Neural progenitor cell (in vitro differentiated cells): ENCODE data around the gene MFAP3.

Experiments
- EZH2 ChIP-seq: fragments of 200-600 bp; sonication (generic); IDR thresholded peaks from 2 replicates; pipeline ENCODE4 v1.6.1; 2017; ENCODE audit warnings: antibody characterized with exemption, mild to moderate bottlenecking, moderate library complexity
- EZH2phosphoT487 ChIP-seq: fragments of 200-600 bp; sonication (generic); IDR thresholded peaks from 2 replicates; pipeline ENCODE4 v1.6.1; 2017; ENCODE audit warnings: antibody characterized with exemption
- TF ChIP-seq, protein P1 (sequence below): fragments of 200-600 bp; sonication (generic); IDR thresholded peaks from 2 replicates; pipeline ENCODE4 v1.5.1; 2017; ENCODE audit warnings: antibody characterized with exemption, mild to moderate bottlenecking

DNA sequence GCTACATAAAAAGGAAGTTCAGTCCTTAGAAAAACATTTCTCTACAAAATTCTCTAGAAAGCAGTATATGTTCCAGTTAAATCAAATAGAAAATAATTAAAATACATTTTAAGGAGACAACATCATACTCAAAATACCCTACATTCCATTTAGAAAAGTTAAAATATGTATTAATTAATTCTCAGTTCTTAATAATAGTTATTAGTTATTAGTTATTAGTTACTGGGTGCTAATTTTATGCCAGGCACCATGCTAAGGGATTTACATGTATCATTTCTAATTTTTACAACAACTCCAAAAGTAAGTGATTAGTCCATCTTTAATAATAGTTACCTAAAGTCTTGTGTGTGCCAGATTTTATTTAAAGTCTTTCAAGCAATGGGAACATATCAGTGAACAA lies 38.1 kb upstream of the MFAP3 start:
- TF ChIP-seq, protein P1, sequence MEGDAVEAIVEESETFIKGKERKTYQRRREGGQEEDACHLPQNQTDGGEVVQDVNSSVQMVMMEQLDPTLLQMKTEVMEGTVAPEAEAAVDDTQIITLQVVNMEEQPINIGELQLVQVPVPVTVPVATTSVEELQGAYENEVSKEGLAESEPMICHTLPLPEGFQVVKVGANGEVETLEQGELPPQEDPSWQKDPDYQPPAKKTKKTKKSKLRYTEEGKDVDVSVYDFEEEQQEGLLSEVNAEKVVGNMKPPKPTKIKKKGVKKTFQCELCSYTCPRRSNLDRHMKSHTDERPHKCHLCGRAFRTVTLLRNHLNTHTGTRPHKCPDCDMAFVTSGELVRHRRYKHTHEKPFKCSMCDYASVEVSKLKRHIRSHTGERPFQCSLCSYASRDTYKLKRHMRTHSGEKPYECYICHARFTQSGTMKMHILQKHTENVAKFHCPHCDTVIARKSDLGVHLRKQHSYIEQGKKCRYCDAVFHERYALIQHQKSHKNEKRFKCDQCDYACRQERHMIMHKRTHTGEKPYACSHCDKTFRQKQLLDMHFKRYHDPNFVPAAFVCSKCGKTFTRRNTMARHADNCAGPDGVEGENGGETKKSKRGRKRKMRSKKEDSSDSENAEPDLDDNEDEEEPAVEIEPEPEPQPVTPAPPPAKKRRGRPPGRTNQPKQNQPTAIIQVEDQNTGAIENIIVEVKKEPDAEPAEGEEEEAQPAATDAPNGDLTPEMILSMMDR = no peak
- TF ChIP-seq EZH2 = no peak
- TF ChIP-seq EZH2phosphoT487 = no peak
